GM20000 (cell line): ENCODE data around the gene RAD51.
A peak's percentile ranks its signal among the peaks of the same experiment; 100 is the strongest.

Source experiments
- DNase-seq: peaks from one replicate; pipeline ENCODE4 v3.0.0; 2012; ENCODE audit warnings: low spot score
- CTCF ChIP-seq: IDR thresholded peaks from 2 replicates; pipeline ENCODE4 v1.5.1; 2012; ENCODE audit warnings: mild to moderate bottlenecking, control low read depth; ENCODE audit errors: extremely low read depth, missing control alignments

Gene RAD51

DNA sequence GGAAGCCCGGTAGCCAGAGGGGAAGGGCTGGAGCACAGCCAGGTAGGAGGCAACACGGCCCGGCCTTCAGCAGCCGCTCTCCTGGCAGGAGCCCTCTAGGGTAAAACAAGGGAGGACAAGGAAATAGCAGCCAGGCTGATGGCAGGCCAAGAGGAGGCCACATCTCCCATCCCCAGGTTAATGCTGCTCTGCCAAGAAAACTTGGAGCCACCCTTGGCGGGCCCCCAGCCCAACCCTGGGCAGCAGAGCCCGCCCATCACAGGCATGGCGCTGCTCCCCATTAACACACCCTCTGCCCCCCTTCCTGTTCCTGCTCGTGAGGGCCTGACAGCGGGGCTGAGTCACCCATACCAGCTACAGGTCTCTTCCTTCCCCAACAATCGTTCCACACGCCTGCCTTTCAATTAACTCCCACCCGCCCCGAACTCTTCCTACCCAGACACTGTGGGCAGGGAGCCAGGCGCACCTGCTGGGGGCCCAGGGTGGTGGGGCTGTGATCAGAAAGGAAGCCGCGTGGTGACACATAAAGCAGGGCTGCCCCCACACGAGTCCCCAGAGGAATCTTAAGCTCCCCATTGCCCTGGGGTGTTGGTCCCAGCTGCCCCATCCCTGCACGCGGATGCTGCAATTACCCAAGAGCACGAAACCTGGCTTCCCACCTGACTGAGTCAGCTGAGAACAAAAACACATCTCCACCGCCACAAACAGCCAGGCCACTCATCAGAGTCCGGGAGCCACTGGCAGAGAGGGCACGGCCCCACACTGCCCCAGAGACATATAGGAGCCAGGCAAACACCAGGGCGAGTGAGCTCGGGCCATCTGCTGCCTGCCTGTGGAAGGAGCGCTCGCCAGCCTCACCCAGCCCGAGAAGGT lies 74.5 kb downstream of the RAD51 start, which contains the start of gene C15orf62:
C15orf62 (plus strand) TSS at position 707 of the 873 bp plus-strand sequence. CDS start 516 bp downstream, outside the sequence.
- no peak for TF ChIP-seq CTCF
- DNase-seq: peak; percentile 71

DNA sequence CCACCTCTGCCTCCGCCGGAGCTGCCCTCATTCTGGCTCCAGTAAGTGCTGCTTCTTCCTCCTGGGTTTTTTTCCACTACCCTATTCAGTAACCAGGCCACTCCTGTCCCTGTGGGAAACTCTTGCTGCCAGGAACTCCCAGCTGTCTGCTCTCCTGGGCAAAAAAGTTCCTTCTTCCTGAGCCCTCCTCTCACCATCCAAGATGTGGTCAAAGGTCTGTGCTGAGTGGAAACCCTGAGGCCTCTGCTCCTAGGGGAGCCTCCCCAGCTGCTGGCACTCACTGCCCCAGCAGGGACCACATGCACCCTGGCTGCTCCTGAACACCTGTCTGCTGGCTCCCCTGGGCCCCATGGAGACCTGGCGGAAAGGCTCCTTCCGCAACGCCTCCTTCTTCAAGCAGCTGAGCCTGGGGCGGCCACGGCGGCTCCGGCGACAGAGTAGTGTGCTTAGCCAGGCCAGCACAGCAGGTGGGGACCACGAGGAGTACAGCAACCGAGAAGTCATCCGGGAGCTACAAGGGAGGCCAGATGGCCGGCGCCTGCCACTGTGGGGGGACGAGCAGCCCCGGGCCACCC lies 75.3 kb downstream of the RAD51 start:
- peak; percentile 45 for DNase-seq

DNA sequence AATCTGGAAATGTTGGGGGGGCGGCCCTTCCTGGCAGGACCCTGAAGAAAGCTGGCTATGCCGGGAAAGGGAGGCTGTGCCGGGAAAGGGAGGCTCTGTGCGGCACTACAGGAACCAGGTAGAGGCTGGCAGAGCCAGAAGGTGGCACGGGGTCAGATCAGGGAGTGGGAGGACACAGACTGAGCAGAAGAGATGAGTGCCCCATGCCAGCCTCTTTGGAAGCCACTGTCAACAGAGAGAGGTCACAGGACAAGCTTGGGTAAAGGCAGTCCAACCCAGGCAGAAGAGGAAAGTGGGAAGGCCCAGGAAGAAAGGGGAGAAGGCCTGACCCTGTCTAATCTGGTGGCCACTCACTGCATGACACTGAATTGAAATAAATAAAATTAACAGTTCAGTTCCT lies 76.3 kb downstream of the RAD51 start:
- no peak for DNase-seq
- TF ChIP-seq CTCF: no peak

More for the DNA sequence above, 75.3 kb downstream of the RAD51 start:
- TF ChIP-seq CTCF: no peak

GRCh38 chr15:40772014-40772413 lies 77.0 kb downstream of the RAD51 start:
- DNase-seq: no peak
- TF ChIP-seq CTCF: no peak

GRCh38 chr15:40773496-40773895 lies 78.5 kb downstream of the RAD51 start:
- DNase-seq: no peak

GRCh38 chr15:40773902-40774301 lies 78.9 kb downstream of the RAD51 start:
- TF ChIP-seq CTCF: no peak
- no peak for DNase-seq

More at GRCh38 chr15:40773496-40773895, 78.5 kb downstream of the RAD51 start:
- TF ChIP-seq CTCF: no peak

GRCh38 chr15:40775007-40775406 lies 80.0 kb downstream of the RAD51 start:
- DNase-seq: no peak
- no peak for TF ChIP-seq CTCF
